Measurements from ENCODE around the gene NELL2. TPM values are rescaled to one million over a fixed set of nuclear protein-coding genes. Genes with fewer than 3 reads are reported as not detected.
A peak's percentile ranks its signal among the peaks of the same experiment; 100 is the strongest.
"Not testable (repeated sequence)": the region's sequence is repeated elsewhere in the genome, so short reads cannot be mapped to it uniquely, and the experiment has no call there.

Gene NELL2
- total RNA-seq, 1 experiment from 2014 or later, result 19.9 TPM

DNA sequence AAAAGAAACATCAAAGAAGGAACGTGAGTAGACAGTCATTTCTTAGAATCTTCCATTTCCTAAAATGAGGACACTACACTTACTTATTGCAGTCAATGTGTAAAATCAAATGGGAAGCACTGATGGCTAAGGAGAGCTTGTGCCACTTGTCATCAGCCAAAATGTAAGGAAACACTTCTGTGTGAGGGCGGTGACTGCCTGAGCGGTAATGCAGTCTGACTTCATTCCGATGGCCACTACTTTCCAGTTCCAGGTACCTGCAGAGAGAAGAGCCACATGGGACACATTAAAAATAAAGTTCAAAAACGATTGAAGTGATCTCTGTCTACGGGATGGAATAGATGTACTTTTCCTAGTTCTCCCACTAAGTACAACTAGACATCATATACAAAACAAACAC, 96.3 kb downstream of the NELL2 start:
- DNase-seq (ENCODE audit: low read depth), result no peak

DNA sequence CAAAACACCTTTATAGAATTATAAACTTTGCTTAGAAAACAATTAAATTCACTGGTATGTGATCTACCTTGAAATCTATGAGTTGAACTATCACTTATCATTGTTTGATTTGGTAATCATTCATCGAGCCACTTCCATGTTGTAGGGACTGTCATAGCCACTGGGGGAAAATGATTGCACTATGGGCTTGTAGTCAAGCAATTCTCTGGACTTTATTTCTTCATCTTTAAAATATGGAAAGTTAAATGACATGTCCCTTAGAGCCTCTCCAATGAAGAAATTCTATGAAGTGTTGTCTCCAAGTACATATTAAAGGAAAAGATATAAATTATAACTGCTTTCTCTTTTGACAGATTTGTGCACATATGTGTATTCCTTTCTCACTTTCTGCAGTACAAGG, 97.3 kb downstream of the NELL2 start:
- no peak for DNase-seq (ENCODE audit: low read depth)

DNA sequence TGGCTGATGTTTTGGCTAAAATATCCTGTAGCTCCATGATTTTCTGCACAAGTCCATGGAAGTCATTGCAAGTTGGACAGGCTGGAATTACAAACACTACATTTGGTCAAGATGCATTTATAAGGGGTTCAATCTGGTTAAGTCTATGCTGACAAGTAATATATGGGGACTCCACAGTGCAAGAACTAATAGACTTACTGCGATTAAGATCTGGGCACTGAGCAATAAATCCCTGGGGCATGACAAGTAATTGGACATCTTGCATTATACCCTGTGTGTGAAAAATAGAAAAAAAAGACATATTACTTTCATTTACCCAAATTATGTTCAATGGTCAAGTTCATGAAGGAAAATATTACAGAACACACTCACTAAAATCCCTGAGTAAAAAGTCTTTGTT, 99.1 kb downstream of the NELL2 start:
- DNase-seq (ENCODE audit: low read depth), result no peak

DNA sequence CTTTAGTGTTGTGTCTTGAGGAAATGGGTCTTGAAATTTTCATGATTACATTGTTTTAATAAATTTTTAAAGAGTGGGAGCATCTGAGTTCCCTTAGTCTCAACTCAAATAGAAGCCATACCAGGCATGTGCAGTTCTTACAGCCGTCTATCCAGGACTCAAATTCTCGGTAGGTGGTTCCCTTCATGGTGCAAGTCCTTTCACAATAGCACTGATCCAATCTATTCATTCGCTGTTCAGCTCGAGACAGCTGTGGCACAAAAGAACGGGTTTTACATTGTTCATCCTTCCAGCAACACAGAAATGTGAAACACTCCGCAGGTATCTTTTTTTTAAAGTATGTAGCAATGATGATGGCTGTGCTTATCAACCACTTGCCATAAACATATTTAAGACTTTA, 100.2 kb downstream of the NELL2 start:
- no peak for DNase-seq (ENCODE audit: low read depth)

DNA sequence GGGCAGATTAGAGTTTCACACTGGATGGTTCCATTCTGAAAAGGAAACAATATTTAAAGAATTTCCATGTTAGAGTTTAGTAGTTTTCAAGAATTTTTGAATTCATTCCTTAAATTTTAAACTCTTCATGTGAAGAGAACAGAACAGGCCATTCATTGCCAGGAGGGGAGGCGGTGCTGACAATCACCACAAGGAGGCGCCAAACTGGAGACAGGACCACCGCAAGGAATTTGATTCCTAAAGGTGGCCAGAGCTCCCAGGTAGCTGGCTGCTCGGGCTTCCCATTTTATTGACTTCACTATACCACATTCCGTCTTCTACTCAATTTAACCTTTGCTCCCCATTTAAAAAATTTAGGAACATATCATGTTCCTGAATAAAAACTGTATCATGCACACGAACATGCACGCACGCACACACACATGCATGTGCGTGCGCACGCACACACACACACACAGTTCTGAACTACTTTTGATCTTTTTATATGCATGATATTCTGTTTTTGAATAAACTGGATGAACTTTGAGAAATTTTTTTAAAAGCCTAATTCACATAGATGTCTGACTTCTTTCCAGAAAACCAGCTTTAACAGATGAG, 101.2 kb downstream of the NELL2 start:
- peak; percentile 37 for DNase-seq (ENCODE audit: low read depth)

DNA sequence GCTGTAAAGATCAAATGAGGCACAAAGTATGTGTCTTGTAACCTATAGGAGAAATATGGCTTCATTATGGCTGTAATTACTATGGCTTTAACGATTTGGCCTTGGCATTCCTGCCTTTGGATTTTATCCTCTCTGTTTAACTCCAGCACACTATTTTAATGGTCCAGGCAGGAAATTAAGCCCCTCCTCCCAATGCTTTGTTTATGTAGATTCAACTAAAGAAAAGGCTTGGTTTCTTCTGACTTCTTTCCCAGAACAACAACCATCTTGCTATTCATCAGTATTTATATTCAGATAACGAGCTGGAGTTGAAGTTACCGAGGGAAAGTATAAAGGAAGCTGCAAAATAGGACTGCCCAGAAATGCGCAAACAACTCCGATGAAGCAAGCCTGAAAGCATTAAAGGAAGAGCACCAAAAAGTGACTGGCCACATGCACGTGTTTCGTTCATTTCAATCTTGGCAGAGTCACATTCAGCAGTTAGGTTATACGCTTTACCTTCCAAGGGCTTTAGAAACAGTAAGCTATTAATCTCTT, 104.6 kb downstream of the NELL2 start:
- DNase-seq (ENCODE audit: low read depth), result no peak

DNA sequence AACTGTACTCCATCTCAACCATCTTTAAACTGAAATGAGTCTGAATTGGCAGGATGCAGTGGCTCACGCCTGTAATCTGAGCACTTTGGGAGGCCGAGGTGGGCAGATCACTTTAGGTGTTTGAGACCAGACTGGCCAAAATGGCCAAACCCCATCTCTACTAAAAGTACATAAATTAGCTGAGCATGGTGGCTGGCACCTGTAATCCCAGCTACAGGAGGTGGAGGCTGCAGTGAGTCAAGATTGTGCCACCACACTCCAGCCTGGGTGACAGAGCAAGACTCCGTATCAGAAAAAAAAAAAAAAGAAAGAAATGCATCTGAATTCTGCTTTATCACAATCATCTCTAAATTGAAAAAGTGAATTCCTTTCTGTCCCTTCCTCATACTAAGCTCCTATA, 110.3 kb downstream of the NELL2 start:
- DNase-seq (ENCODE audit: low read depth), result no peak

DNA sequence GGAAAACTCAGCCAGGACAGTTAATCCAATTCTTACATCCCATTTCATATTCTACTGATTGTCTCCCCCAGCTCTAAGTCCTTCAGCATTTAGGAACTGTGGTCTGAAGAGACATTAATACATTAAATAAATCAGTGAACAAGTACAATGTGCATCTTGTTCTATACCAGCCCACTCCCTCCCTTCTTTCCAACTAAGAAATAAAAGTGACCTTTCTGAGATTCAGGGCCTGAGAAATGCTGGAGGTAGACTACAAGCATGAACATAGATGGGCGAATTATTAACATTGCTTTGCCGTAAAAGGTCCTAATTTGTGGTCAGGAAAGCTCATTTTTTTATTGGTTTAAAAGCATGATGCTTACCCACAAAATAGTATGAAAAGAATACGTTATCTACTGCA, 113.1 kb downstream of the NELL2 start:
- no peak for DNase-seq (ENCODE audit: low read depth)

DNA sequence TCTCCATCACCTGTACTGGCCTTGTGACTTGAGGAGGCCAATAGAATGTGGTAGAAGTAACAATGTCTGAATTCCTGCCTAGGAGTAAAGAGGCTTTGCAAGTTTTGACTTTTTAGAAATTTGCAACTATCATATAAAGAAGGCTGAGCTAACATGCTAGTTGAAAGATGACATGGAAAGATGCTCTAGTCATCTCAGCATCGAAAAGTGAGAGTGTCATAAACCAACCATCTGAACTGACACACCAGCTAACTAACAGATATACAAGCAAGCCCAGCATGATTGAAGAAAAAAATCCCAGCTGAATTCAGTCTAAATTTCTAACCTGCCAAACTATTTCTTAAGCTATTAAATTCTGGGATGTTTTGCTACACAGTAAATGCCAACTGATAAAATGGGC, 116.8 kb downstream of the NELL2 start:
- DNase-seq (ENCODE audit: low read depth), result no peak

DNA sequence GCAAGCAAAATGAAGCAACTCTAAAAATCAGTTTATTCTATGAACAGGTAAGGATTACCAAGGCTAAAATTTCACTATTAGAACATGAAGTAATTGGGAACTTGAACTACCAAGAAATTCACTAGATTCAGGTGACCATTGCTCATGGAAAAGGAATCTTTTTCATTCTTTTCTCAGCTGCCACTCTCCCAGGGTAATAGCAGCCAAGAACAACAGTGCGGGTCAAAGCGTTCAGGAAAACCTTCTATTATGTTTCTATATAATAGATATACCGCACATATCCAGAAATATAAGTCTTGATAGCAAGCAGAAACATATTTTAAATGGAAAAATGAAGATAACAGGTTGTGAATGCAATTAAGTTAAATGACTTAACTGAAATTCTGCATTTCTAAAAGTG, 125.6 kb downstream of the NELL2 start:
- peak; percentile 3 for DNase-seq (ENCODE audit: low read depth)

DNA sequence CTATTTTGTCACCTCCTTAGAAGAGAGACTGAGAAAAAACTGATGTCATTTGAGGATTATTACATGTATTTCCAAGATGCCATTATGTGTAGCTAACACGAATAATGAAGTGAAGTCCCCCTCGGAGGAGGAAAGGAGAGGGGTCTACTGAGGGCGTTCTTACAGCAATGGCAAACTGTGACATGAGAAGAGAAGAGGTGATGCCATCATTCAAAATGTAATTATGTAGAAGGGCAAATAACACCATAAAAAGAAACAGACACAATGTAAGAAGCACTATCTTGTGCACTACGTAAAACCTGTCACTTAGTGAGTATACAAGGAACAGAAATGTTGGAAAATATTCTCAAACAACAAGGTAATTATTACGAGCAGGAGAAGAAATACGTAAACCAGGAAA, 126.5 kb downstream of the NELL2 start:
- DNase-seq (ENCODE audit: low read depth), result no peak

DNA sequence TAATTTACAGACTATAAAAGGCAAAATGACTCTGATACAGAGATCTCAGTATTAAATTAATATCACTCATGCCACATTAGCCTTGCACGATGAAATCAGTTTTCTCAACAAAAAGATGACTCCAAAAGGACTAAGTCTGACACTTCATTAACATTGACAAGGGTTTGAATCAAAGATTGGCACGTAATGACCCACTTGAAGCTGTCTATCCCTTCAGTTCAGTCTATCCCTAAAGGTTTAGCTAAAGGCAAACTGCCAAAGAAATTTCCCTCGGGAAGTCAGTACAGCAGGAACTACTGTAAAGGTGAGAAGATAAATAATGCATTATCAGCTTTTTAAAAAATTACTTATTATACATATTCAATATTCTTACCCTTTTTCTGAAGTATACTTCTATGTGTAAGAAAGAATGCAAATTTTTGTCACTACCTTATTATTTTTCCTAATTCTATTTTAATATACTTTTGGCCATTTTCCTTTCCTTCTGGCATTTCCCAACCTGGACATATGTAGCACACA, 127.1 kb downstream of the NELL2 start:
- no peak for DNase-seq (ENCODE audit: low read depth)

DNA sequence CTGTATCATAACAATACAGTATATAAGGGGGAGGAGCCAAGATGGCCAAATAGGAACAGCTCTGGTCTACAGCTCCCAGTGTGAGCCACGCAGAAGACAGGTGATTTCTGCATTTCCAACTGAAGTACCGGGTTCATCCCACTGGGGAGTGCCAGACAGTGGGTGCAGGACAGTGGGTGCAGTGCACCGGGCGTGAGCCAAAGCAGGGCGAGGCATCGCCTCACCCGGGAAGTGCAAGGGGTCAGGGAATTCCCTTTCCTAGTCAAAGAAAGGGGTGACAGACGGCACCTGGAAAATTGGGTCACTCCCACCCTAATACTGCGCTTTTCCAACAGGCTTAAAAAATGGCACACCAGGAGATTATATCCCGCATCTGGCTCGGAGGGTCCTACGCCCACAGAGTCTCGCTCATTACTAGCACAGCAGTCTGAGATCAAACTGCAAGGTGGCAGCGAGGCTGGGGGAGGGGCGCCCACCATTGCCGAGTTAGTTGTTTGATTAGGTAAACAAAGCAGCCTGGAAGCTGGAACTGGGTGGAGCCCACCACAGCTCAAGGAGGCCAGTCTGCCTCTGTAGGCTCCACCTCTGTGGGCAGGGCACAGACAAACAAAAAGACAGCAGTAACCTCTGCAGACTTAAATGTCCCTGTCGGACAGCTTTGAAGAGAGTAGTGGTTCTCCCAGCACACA, 134.7 kb downstream of the NELL2 start:
- DNase-seq (ENCODE audit: low read depth), result not testable (repeated sequence)

DNA sequence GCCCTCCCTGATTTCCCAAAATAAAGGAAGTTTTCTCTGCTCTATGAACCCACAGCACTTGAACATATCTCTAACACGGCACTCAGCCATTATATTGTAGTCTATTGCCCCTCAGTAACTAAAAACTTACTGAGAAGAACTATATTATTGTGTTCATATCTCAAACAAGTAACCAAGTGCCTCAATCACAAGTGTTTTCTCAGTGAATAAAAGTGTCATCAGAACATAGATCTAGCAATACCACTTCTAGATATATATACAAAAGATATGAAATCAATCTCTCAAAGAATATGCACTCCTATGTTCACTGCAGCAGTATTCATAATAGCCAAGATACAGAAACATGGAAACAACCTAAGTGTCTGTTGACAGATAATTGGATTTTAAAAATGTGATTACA, 138.1 kb downstream of the NELL2 start:
- no peak for DNase-seq (ENCODE audit: low read depth)

DNA sequence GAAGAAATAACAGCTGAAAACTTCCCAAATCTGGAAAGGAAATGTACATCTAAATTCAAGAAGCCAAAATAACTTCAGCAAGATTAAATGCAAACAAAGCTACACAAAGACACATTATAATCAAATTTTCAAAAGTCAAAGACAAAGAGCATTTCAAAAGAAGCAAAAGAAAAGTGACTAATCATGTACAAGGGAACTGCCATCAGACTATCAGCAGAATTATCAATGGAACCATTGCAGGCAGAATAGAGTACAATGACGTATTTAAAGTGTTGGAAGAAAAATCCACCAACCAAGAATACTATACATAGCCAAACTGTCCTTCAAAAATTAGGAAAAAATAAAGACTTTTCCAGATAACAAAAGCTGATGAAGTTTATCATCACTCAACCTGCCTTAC, 147.5 kb downstream of the NELL2 start:
- DNase-seq (ENCODE audit: low read depth), result no peak

DNA sequence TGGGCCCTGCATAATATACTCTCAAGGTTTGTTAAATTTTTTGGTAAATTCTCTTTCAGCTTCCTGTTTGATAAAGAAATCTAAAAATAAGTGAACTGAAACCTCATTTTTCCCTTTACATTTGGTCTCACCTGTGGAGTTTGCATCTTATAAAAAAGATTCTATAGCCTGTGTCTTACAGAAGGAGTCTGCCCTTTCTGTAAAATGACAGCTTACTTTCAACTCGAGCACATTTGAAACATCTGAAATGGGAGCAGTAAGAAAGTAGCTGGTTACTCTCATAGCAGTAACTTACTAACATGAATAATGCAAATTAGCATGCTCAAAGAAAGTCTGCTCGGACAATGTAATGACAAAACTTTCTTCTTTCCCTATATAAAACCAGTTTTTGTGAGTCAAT, 155.8 kb downstream of the NELL2 start:
- DNase-seq (ENCODE audit: low read depth), result no peak

DNA sequence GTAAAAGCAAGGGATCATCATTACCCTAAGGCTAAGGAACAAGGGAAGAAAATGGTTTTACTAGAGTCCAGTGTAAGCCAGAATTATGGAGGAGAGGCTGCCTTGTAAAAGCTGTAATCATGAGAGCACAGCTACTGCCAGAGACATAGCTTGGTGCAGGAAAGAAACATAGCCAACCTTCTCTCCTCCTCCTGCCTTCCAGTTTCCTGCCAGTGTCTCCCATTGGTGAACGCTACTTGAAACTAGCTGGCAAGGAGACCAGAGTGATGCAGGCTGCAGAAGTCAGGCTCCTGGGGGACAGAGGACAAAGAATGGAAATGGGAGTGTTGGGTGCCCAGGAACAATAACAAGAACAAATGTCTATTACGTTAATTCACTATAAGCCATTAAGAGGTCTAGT, 158.5 kb downstream of the NELL2 start:
- no peak for DNase-seq (ENCODE audit: low read depth)

DNA sequence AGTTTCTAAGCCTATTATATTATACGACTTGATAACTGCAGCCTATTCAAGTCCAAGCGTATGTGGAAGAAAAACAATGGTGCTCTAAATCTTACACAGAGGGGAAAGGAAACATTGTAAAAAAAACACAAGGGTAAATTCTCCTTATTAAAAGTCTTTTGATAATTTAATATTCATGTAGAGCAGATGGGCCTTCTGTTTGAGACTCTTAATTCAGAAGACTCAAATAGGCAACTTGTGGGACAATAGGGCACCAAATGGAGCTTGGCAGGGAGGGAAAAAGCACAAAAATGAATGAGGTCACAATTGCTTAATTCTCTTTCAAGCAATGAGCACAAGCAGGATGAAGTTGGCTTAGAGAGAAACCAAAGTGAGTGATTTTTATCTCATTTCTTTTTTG, 159.4 kb downstream of the NELL2 start:
- DNase-seq (ENCODE audit: low read depth), result no peak

DNA sequence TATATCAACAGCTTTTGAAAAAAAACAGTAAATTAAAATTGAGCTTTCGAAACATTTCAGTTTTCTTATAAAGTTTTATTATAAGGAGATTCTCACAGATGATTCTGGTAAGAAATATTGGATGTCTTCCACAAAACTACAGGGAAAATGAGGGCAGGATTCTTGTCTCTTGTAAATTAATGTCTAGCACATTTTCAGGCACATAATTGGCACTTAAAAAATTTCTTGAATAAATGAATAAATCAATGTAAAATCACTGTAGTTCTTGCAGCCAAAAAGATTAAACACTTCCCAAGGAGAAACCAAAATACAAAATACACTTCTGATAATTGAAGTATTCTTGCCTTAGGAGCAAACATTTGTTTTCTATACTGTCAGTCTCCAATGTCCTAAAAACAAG, 164.4 kb downstream of the NELL2 start:
- no peak for DNase-seq (ENCODE audit: low read depth)

DNA sequence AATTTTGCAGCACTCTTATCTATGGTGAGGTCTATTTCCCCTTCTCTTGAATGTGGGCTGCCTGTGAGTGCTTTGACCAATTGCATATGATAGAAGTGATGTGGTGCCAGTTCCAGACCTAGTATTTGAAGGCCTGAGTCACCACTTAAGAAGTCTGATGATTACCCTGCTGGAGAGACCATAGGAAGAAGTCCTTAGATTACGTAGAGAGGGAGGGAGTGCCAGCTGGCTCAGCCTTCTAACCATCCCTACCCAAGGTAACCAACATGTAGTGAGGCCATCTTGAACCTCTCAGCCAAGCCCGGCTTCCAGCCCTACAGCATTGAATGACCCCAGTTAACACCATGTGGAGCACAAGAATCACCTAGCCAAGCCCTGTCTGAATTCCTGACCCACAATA, 166.9 kb downstream of the NELL2 start:
- peak; percentile 24 for DNase-seq (ENCODE audit: low read depth)

DNA sequence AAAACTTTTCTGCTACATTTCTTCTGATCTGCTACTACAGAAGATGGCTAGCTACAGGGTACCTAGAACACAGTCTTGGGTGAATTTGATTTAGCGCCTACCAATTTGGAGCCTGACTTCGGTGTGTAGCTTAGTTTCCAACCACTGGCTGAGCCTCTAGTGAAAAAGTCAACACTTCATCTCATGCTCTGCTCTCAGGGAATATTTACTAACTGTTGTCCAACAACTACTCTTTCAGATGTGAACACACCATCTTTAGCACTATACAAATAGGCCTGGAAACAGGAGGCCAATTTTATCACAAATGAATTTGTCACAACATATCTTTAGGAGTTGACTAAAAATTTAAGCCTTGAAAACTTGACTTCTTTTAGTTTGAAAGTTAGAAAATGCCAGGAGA, 167.9 kb downstream of the NELL2 start:
- DNase-seq (ENCODE audit: low read depth), result no peak

DNA sequence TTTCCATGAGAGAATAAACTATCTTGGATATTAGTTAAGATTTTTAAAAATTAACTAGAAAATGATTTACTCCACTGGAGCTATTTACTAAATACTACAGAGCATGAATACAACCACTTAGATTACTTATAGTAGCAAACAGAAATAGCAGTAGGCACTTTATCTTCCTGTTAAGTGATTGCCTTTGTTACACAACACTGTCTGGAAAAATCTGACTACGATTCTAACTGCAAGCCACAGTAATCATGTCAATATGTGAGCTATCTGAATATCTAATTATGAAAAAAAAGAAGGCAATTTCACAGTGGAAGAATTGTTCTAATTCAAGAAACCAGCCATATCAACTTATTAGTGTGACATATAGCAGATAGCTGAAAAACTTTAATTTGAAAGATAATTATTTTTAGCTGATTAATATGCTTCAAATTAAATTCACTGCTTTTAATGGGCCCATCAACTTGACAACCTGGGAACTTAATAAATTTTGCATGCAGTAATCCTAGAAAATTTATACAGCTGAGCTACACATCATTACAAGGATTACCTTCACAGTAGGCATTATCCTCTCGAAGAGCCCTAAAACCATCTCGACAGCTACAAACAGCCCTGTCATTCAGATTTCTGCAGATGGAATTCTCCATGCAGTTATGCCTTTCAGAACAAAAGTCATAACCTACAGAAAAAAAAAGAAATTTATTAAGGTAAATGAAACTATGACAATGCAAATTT, 172.8 kb downstream of the NELL2 start:
- DNase-seq (ENCODE audit: low read depth), result no peak

DNA sequence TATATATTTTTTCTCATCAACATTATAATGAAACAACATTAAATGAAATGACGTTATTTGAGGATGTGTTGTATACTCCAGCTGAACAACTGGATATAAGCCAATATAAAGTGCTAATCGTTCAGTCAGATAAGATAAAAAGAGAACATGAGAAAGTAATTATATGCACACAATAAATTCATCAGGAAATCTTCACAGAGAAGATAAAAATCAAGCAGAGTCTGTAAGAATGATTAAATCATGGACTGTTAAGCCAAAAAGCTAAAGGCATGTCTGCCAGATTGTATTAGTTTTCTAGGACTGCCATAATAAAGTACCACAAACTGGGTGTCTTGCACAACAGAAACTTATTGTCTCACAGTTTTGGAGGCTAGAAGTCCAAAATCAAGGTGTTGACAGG, 178.6 kb downstream of the NELL2 start:
- DNase-seq (ENCODE audit: low read depth), result no peak
